ENCODE measurements around the gene ZNF846.

The ZNF846 gene
- 4.3 to 33.9 (median 7.4) reads per million in 9 experiments for total RNA-seq

GRCh38 chr19:9768175-9769112, at the start of gene ZNF846:
ZNF846 (minus strand) TSS chr19:9768738; CDS start chr19:9764950, 3,788 bp downstream.
- Mint-ChIP-seq H3K4me1 (ENCODE audit: low read depth in 2 of 2) (peaks cover 0 to 4% of the 10 kb centered on the region in 2 donors), H3K9me3 (peaks cover 0 to 13% of the 10 kb centered on the region in 2 donors), H3K4me3 (peak within 1 kb of the TSS; percentile 92 to 97), H3K36me3 (ENCODE audit: insufficient read depth) (peaks cover 14% of the 10 kb centered on the region), H3K27me3 (no peaks in the 10 kb centered on the region), H3K27ac (peak within 1 kb of the TSS; percentile 96 to 99)
- ATAC-seq (replicated peaks) (peak; percentile 96), DNase-seq (peak; percentile 91)

- H3K4me1 Mint-ChIP-seq (ENCODE audit: low read depth in 2 of 2): peaks cover 22 to 24% of the 10 kb centered on the region in 2 donors
- H3K4me3 Mint-ChIP-seq: peak overlapping the region; percentile 89 to 90
- peaks cover 26% of the 10 kb centered on the region for H3K36me3 Mint-ChIP-seq (ENCODE audit: insufficient read depth)
- ATAC-seq (replicated peaks) (no peak), DNase-seq (no peak)
- H3K9me3 Mint-ChIP-seq: no peaks in the 10 kb centered on the region
- no peaks in the 10 kb centered on the region for H3K27me3 Mint-ChIP-seq
- peak overlapping the region; percentile 81 to 94 for H3K27ac Mint-ChIP-seq
Measured at GRCh38 chr19:9818175-9818733, 49.7 kb upstream of the ZNF846 start.

- H3K4me3 Mint-ChIP-seq: no peak overlapping the region
- no peaks in the 10 kb centered on the region for H3K27me3 Mint-ChIP-seq
- DNase-seq (no peak), ATAC-seq (replicated peaks) (no peak)
- no peak overlapping the region for H3K27ac Mint-ChIP-seq
- H3K9me3 Mint-ChIP-seq: no peaks in the 10 kb centered on the region
- H3K4me1 Mint-ChIP-seq (ENCODE audit: low read depth in 2 of 2): peaks cover 16 to 24% of the 10 kb centered on the region in 2 donors
- H3K36me3 Mint-ChIP-seq (ENCODE audit: insufficient read depth): peaks cover 34% of the 10 kb centered on the region
Measured at GRCh38 chr19:9811139-9811538, 42.6 kb upstream of the ZNF846 start.

GRCh38 chr19:9808855-9809824, 40.6 kb upstream of the ZNF846 start:
- ATAC-seq (replicated peaks): peak; percentile 96

GRCh38 chr19:9806803-9807202, 38.3 kb upstream of the ZNF846 start:
- ATAC-seq (replicated peaks): no peak
- Mint-ChIP-seq H3K4me3 (no peak overlapping the region), H3K4me1 (ENCODE audit: low read depth in 2 of 2) (peaks cover 12 to 15% of the 10 kb centered on the region in 2 donors), H3K27ac (peak overlapping the region; percentile 13 to 75), H3K27me3 (no peaks in the 10 kb centered on the region), H3K9me3 (no peaks in the 10 kb centered on the region), H3K36me3 (ENCODE audit: insufficient read depth) (peaks cover 13% of the 10 kb centered on the region)
- no peak for DNase-seq

More at GRCh38 chr19:9808855-9809824, 40.6 kb upstream of the ZNF846 start:
- Mint-ChIP-seq H3K4me1 (ENCODE audit: low read depth in 2 of 2) (peaks cover 16 to 18% of the 10 kb centered on the region in 2 donors), H3K27ac (peak overlapping the region; percentile 36 to 72), H3K27me3 (no peaks in the 10 kb centered on the region), H3K4me3 (peak overlapping the region; percentile 7 to 46), H3K9me3 (no peaks in the 10 kb centered on the region), H3K36me3 (ENCODE audit: insufficient read depth) (peaks cover 31% of the 10 kb centered on the region)
- DNase-seq: peak in 2 of 3 experiments; percentile 24 to 44

GRCh38 chr19:9801976-9802375, 33.4 kb upstream of the ZNF846 start:
- no peak for DNase-seq
- Mint-ChIP-seq H3K4me3 (no peak overlapping the region), H3K36me3 (ENCODE audit: insufficient read depth) (no peaks in the 10 kb centered on the region), H3K27ac (no peak overlapping the region), H3K4me1 (ENCODE audit: low read depth in 2 of 2) (peaks cover 5 to 9% of the 10 kb centered on the region in 2 donors), H3K9me3 (no peaks in the 10 kb centered on the region), H3K27me3 (no peaks in the 10 kb centered on the region)
- ATAC-seq (replicated peaks): no peak

- no peaks in the 10 kb centered on the region for H3K27me3 Mint-ChIP-seq
- H3K4me1 Mint-ChIP-seq (ENCODE audit: low read depth in 2 of 2): peaks cover 7 to 18% of the 10 kb centered on the region in 2 donors
- H3K27ac Mint-ChIP-seq: peak overlapping the region in 1 of 2 donors; percentile 1
- H3K4me3 Mint-ChIP-seq: no peak overlapping the region
- no peak for ATAC-seq (replicated peaks)
- H3K9me3 Mint-ChIP-seq: no peaks in the 10 kb centered on the region
- DNase-seq: no peak
- peaks cover 3% of the 10 kb centered on the region for H3K36me3 Mint-ChIP-seq (ENCODE audit: insufficient read depth)
Measured at GRCh38 chr19:9799162-9799561, 30.6 kb upstream of the ZNF846 start.

DNA sequence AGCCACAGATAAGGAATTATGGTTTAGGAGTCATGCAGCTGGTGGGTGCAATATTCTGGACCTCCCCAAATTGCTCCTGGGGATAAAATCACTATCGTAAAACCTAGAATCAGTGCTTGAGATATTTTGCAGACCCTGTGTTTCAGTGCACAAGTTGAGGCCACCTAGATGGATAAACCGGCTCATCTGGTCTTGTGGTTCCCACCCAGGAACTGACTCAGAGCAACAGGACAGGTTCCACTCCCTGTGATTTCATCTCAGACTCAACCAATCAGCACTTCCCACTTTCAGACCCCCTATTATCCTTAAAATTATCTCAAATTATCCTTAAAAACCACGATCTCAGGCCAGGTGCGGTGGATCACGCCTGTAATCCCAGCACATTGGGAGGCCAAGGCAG, 29.3 kb upstream of the ZNF846 start:
- ATAC-seq (replicated peaks) (no peak), DNase-seq (no peak)
- Mint-ChIP-seq H3K27me3 (no peaks in the 10 kb centered on the region), H3K4me3 (no peak overlapping the region), H3K27ac (no peak overlapping the region), H3K9me3 (no peaks in the 10 kb centered on the region), H3K4me1 (ENCODE audit: low read depth in 2 of 2) (peaks cover 13 to 24% of the 10 kb centered on the region in 2 donors), H3K36me3 (ENCODE audit: insufficient read depth) (peaks cover 7% of the 10 kb centered on the region)

DNA sequence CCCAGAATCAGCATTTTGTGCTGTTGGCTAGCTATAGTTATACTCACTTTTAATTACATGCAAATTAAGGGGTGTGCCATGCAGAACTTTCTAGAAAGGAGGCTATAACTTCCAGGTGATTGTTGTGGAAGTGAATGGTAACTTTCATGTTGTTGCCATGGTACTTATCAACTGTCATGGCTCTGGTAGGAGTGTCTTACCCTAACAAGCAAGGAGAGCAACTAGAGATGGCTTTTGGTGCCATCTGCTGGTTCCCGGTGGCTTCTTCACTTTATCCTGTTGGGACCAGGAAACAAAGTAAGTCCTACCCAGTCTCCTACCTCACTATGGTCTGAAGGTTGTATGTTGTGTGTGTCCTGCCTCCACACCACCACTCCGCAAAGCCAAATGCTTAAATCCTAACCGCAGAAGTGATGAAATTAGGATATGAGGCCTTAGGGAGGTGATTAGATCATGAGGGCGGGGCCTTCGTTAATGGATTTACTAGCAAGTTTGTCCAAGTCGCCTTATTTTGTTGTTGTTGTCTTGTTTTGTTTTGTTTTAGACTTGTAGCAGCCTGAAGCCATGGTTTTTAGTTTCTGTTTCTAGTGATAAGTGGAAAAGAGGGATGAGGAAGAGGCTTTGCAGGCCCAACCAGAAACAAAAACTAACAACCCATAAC, 27.7 kb upstream of the ZNF846 start:
- Mint-ChIP-seq H3K4me1 (ENCODE audit: low read depth in 2 of 2) (peaks cover 16 to 33% of the 10 kb centered on the region in 2 donors), H3K36me3 (ENCODE audit: insufficient read depth) (peaks cover 15% of the 10 kb centered on the region), H3K27me3 (no peaks in the 10 kb centered on the region), H3K27ac (no peak overlapping the region), H3K9me3 (no peaks in the 10 kb centered on the region), H3K4me3 (no peak overlapping the region)
- DNase-seq (peak; percentile 82 to 87 (median 82)), ATAC-seq (replicated peaks) (peak; percentile 60)

GRCh38 chr19:9793071-9793591, 24.6 kb upstream of the ZNF846 start:
- Mint-ChIP-seq H3K27ac (peak overlapping the region; percentile 95), H3K4me1 (ENCODE audit: low read depth in 2 of 2) (peaks cover 14 to 26% of the 10 kb centered on the region in 2 donors), H3K4me3 (peak overlapping the region; percentile 92 to 95), H3K27me3 (no peaks in the 10 kb centered on the region), H3K9me3 (no peaks in the 10 kb centered on the region), H3K36me3 (ENCODE audit: insufficient read depth) (peaks cover 17% of the 10 kb centered on the region)
- DNase-seq (peak in 1 of 3 experiments; percentile 40), ATAC-seq (replicated peaks) (peak; percentile 28)

DNA sequence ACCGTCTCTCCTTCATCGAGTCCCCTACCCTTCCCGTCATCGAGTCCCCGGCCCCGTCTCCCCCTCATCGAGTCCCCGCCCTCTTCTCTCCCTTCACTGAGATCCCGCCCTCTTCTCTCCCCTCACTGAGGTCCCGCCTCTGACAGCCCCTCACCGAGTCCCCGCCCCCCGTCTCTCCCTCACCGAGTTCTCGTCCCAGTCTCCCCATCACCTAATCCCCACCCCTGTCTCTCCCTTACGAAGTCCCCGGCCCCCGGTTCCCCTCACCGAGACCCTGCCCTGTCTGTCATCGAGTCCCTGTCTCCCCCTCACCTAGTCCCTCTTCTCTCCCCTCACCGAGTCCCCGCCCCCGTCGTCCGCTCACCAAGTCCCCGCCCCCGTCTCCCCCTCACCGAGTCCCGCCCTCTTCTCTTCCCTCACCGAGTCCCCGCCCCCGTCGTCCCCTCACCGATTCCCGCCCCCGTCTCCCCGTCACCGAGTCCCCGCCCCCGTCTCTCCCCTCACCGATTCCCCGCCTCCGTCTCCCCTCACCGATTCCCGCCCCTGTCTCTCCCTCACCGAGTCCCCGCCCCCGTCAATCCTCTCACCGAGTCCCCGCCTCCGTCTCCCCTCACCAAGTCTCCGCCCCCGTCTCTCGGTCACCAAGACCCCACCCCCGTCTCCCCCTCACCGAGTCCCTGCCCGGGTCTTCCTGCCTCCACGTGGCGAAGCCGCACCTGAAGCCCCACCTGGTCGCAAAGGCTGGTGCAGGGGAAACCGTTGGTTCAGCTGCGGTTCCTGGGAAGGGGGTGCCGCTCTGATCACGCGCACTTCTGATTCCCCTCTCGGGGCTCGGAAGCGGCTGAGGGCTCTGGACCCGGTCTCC, 23.9 kb upstream of the ZNF846 start:
- peak; percentile 47 for ATAC-seq (replicated peaks)
- DNase-seq: peak; percentile 85 to 90 (median 88)
- H3K27me3 Mint-ChIP-seq: no peaks in the 10 kb centered on the region
- H3K9me3 Mint-ChIP-seq: no peaks in the 10 kb centered on the region
- peak overlapping the region; percentile 92 to 95 for H3K4me3 Mint-ChIP-seq
- peak overlapping the region; percentile 95 for H3K27ac Mint-ChIP-seq
- peaks cover 17% of the 10 kb centered on the region for H3K36me3 Mint-ChIP-seq (ENCODE audit: insufficient read depth)
- peaks cover 14 to 26% of the 10 kb centered on the region in 2 donors for H3K4me1 Mint-ChIP-seq (ENCODE audit: low read depth in 2 of 2)
